NCI-H1694 (cell line): ENCODE data around the gene HNRNPLL.
A peak's percentile ranks its signal among the peaks of the same experiment; 100 is the strongest.
"Not testable (repeated sequence)": the region's sequence is repeated elsewhere in the genome, so short reads cannot be mapped to it uniquely, and the experiment has no call there.

Experiments used
- DNase-seq: peaks from one replicate; lab custom pipeline; 2025; lab: John Stamatoyannopoulos, UW

The HNRNPLL gene

GRCh38 chr2:38619458-38620164, 16.9 kb upstream of the HNRNPLL start:
- DNase-seq, result no peak

GRCh38 chr2:38617301-38617700, 14.6 kb upstream of the HNRNPLL start:
- DNase-seq, result no peak

GRCh38 chr2:38615237-38615636, 12.5 kb upstream of the HNRNPLL start:
- no peak for DNase-seq

- DNase-seq, result no peak
These were observed 11.1 kb upstream of the HNRNPLL start for GRCh38 chr2:38613849-38614213.

- no peak for DNase-seq
These were observed 10.6 kb upstream of the HNRNPLL start for GRCh38 chr2:38613126-38613848.

- DNase-seq, result no peak
These were observed 8.4 kb upstream of the HNRNPLL start for GRCh38 chr2:38610851-38611801.

GRCh38 chr2:38609246-38609645, 6.5 kb upstream of the HNRNPLL start:
- not testable (repeated sequence) for DNase-seq

GRCh38 chr2:38608755-38609154, 6.0 kb upstream of the HNRNPLL start:
- no peak for DNase-seq

- no peak for DNase-seq
These were observed 2.6 kb upstream of the HNRNPLL start for GRCh38 chr2:38605298-38605830.

GRCh38 chr2:38603402-38604290, 918 bp upstream of the HNRNPLL start:
- peak; percentile 89 for DNase-seq

GRCh38 chr2:38602136-38602731, 494 bp downstream of the HNRNPLL start:
- no peak for DNase-seq

GRCh38 chr2:38601463-38602135, 1.1 kb downstream of the HNRNPLL start:
- DNase-seq, result no peak

GRCh38 chr2:38600921-38601455, 1.7 kb downstream of the HNRNPLL start:
- no peak for DNase-seq

GRCh38 chr2:38600242-38600891, 2.4 kb downstream of the HNRNPLL start:
- DNase-seq, result no peak

- DNase-seq, result no peak
These were observed 3.0 kb downstream of the HNRNPLL start for GRCh38 chr2:38599706-38600105.

- DNase-seq, result no peak
These were observed 3.8 kb downstream of the HNRNPLL start for GRCh38 chr2:38598991-38599295.

GRCh38 chr2:38598200-38598990, 4.3 kb downstream of the HNRNPLL start:
- no peak for DNase-seq

- no peak for DNase-seq
These were observed 5.6 kb downstream of the HNRNPLL start for GRCh38 chr2:38597115-38597514.

GRCh38 chr2:38596229-38596628, 6.5 kb downstream of the HNRNPLL start:
- DNase-seq, result no peak
